ENCODE data around the gene DZIP1.
"Not testable (repeated sequence)": the region's sequence is repeated elsewhere in the genome, so short reads cannot be mapped to it uniquely, and the experiment has no call there.

Gene DZIP1

DNA sequence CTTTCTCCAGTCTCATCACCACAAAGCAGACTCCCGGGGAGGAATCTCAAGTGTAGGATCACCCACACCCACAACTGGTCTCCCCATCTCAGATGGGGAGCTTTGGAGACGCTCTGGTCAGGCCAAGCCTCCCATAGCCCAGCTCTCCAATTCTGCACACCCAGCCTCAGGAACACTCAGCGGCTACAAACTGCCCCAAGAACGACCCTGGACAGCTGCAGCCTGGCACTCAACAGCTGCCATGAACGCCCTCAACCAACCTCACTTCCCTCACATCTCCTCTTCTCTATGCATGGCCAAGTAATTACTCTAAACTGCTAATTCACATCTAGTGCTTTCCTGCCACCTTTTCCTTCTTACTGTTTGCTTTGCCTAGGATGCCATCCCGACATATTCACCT is 42.6 kb downstream of the DZIP1 start:
- FAIRE-seq = no peak

DNA sequence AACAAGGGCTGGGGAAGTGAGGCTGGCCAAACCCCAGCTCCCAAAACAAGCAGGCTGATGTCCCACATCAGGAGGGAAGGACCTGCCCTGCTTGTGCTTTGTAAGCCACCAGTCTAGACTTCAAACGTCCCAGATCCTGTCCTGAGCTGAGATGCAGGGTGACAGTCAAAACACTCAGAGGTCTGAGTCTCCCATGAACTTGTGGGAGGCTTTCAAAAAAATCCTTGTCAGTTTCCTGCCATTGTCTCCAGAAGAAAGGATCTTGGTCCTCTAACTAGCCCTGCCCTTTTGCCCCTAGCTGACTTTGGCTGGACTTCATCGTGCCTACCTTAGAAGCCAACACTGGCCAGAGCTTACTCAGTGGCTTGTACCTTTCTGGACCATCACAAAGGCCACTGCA is 43.3 kb downstream of the DZIP1 start:
- no peak for FAIRE-seq

DNA sequence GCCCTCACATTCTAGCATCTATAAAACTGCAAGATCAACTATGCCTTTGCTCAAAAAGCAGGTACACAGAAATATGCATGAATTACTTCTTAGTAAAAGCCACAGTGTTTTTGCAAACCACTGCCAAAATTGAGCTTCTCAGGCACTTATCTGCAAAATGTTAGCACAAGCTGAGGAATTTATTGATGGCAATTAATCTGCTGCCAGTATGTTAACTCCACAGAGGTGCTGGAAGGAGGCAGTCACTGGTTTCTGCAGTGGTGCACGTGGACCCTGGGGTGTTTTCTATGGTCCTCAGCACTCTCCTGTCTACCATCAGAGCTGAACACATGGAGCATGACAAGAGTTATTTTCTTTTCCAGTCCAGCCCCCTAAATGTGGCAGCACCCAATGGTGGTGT is 47.8 kb downstream of the DZIP1 start:
- no peak for FAIRE-seq

DNA sequence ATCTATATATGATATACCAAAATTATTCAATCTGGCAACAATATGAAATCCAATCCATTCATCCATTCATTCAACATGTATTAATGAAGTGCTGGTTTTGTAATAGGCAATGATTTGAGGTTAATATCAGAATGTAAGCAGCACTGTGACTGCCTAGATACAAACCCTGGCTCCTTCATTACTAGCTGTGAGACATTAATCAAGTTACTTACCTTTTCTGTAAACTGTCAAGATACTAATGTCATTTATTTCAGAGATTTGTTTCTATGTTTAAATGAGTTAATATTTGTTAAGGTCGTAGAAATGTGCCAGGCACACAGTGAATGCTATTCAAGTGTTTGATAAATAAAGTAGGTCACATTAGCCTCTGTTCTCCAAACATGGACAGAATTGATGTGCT is 51.0 kb downstream of the DZIP1 start:
- no peak for FAIRE-seq

DNA sequence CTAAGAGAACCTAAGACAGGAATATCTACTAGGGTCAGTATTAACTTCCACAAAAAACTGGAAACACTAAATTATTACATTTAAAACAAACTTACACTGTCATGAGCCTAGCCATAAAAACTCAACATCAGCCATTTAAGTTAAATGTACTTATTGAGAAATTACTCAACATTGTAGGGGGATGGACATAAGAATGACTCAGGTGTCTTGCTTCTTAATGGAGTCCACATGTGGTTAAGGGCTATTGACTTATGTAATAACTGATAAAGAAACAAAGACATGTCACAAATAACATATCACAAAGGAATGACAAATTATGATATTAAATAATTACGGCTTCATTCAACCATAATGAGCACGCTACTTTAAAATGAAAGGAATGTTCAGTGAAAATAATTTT is 55.8 kb downstream of the DZIP1 start:
- no peak for FAIRE-seq

DNA sequence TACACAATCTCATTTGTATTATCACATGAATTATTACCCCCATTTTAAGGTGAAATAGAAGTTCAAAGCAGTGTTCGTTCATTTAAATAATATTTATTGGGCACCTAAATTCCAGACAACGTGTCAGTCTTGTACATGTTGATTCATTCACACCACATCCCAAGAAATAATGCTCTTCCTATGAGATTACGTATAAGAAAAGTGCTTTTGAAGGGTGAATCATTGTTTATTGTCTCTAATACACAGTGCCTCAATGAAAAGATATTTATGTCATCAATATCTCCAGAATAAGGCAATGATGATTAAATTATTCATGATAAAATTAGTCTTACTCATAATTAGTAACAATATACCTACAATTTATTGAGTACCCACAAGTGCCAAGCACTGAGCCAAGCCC is 56.4 kb downstream of the DZIP1 start:
- no peak for FAIRE-seq

DNA sequence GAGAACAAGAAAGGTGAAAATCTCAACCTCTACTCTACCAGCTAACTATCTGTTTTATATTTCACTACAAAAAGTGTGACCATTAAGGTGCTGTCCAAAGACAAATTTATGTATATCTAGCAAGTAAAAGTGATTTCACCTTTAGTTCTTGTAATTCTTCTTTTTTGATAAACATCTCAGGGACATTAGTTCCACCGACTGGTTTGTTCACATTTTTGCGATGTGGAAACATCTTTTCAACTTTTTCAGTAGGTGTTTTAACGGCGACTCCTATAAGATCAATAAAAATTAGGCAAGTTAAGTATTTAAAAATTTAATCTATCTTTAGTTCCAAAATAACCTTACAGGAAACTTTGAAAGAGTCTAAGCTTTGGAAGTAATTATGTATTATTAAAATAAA is 58.6 kb downstream of the DZIP1 start:
- no peak for FAIRE-seq

DNA sequence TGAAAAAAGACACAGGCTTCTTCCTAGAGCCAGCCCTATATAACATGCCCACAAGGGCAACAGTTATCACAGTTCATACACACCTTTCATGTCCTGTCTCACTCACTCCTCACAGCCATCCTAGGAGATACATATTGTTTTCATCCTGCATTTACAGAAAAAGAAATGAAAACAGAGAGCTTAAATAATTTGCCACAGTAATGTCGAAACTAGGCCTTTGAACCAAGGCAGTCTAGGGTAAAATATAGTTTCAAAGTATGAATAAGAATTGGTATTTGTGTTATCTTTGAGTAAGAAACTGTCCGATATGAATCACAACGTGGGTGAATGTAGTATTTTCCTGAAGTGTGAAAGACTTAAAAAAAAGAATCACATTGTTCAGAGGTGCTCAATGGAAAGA is 65.2 kb downstream of the DZIP1 start:
- FAIRE-seq = no peak

DNA sequence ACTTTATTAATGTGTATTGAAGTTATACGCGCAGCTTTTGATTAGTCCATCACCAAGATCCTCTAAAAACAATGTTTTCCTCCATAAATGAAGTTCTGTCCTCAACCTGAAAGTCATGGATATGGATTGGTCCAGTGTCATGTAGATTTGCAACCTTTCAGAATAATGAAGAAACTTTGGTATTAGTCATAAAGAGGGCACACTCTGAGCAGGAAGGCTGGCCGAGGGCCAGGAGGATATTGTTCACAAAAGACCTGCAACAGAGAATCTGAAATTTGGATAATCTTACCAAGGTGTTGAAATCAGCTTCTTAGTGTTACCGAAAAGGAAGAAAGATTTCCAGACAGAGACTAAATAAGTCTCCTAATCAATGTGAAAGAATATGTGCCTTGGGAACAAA is 71.3 kb downstream of the DZIP1 start:
- no peak for FAIRE-seq

DNA sequence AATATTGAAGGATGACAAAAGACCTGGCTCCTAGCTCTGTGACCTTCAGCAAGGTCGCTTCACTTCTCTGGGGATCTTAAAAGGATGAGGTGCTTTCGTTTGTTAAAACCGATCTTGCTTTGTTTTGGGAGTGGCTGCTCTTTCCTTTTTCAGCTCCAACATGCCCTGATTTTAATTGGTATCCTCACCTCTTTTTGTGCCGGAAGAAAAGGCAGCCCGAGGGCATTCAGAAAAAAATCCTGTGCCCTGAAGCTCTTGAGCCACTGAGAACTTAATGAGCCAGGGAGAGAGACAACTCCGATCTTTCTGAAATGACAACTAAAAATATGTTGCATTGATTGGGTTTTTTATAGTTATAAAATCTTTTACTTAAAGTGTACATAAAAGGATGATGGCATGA is 72.6 kb downstream of the DZIP1 start:
- FAIRE-seq = no peak

DNA sequence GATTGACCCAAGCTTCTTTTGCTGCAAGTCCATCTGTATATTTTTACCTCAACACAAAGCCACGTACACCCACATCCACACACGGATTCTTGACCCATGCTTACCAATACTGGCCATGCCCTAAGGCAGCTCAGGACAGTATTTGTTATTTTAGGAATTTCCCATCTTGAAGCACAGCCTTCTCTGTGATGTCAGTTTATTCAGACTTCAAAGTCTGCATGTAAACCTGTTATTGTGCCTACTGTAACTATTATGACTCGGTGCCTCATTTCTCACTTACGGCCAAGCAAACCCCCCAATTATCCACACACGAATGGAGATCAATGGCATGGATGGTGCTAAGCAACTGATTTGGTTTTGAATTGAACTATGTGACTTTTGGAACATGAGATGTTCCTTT is 74.5 kb downstream of the DZIP1 start:
- FAIRE-seq = no peak

DNA sequence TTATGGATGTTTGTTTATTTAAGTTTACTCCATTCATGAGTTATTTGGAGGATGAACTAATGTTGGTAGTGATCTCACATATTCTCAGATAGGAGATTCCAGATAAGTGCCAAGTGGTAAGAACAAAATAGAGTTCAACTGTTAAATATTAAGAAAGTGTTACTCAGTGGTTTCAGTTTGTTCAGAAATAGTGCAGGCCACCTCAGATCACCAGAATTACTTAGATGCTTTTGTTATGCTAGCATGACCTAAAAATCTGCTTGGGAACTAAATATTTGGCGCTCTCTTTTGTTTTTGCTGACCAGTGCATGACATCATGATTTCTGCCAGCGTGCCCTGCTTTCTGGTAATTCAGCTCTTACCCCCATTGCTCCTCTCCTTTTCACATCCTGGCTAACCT is 76.4 kb downstream of the DZIP1 start:
- no peak for FAIRE-seq

DNA sequence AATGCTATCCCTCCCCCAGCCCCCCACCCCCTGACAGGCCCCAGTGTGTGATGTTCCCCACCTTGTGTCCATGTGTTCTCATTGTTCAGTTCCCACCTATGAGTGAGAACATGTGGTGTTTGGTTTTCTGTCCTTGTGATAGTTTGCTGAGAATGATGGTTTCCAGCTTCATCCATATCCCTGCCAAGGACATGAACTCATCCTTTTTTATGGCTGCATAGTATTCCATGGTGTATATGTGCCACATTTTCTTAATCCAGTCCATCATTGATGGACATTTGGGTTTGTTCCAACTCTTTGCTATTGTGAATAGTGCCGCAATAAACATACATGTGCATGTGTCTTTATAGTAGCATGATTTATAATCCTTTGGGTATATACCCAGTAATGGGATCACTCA is 78.7 kb downstream of the DZIP1 start:
- not testable (repeated sequence) for FAIRE-seq

DNA sequence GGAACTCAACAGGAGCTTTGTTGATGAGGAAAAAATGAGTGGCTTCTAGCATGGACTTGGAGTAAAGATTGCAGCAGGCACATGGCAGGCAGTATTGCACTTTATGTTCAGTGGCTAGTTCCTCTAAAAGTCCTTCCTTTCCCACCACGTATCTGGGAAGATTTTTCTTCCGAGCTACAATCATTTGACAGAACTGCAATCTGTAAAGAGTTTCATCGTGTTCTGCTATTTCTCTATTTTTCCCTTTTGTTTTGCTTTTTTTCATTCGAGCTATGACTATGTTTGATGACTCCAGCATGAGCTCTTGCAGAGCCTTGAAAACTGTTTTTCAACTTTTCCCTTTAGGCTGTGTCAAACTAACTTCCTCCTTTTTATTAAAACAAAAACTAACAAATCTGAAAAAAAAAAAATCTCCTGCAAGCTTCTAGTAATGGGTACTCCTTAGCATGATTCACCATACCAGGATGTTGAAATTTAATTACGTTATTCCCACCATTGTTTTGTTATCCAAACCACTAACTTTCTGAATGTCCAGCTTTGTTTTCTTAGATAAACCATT is 79.7 kb downstream of the DZIP1 start:
- no peak for FAIRE-seq

DNA sequence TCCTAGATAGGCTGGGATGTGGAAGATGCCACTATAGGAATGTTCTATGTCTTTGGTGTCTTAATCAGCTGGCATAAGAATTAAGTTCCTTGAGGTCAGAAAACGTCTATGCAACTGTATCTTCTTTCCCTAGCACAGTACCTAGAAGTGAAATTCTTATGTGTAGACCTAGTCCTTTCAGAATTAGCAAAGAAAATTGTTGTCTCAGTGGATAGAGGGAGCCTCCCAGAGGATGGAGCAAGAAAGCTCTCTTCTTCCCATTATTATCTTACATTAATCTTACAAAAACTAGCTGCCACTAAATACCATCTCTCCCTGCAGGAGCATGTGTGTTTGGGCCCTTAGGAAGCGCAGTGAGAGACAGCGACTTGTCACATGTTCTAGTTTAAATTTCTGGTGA is 80.4 kb downstream of the DZIP1 start:
- no peak for FAIRE-seq

DNA sequence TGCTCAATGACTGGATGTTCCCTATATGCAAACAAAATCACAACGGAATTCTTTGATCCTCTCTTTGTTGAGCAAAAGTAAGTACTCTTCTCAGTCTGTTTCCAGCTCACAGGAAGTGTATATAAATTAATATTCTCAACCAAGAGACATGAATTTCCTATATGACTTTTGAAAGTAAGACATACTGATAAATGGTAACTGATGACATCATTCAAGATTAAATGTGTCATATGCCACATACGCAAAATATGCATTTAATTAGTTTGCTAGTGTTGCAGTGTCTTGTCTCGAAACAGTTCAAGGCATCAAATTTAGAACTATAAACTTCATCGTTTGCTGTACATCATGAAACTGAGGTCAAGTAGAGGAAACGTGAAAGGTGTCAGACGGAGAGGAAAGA is 84.1 kb downstream of the DZIP1 start:
- FAIRE-seq = no peak

DNA sequence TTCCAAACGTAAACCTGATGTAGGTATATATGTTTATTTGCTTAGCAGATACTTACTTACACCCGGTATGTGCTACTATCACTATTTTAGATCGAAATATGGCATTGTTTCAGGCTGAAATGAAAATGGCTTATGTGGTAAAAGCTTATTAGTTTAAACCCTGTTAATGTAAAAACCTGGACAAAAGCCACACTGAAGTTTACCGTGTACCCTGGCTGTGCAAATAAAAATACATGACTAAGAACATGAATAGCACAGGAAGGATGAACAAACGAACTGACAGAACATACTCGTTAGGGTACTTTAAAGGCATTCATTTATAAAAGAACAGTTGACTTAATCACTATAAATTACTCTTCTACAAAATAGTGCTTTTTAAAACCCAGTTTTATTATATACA is 85.4 kb downstream of the DZIP1 start:
- no peak for FAIRE-seq

DNA sequence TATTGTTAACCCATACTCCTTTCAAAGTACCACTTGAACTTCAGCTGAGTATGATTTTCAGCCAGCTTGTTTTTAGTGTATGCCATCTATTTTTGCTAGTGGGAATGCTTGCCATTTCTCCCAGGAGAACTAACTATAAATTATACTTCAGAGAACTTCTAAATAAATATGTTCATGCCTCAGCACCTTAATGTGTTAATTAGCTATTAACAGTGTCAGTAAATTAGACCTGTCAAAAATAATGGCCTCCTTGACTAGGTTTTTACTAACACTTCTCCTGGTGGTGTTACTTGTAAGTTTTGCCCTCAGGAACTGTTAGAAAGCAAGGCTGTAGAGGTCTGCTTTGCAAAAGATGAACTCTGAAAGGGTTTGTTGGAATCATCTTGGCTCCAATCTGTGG is 87.5 kb downstream of the DZIP1 start:
- FAIRE-seq = no peak

DNA sequence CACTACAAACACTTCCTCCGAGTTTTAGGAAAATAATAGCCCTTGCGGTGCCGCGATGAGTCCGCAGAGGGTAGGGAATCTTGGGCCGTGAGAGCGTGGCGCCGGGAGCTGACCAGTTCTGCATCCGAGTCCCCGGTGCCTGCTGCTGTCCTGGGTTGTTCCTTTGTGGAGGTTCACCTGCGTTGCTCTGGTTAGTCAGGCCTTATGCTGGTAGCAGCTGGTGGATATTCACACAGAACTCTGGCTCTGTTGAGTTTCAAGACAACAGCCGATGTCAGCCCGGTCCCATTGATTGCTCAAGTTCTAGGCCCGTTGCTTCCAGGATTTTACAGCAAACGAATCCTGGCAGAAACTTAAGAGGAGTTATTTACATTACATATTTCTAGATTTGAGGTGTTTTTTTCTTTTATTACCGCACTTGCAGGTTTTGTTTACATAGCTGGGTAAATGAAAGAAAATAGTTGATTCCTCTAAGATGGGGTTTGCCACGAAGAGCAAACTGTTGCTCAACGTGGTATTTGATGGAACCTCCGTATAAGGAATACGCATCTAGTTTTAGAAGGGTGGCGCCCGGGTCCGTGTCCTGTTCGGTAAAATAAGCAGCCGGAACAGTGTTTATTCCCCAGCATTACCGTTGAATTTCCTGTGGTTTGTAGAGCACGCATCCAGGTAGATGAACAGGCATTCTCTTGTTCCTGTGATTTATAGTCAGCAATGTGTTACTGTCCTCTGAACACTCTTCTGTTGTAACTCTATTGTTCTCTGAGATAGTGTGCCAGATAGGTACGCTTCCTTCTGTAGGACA is 90.7 kb downstream of the DZIP1 start:
- FAIRE-seq = no peak

DNA sequence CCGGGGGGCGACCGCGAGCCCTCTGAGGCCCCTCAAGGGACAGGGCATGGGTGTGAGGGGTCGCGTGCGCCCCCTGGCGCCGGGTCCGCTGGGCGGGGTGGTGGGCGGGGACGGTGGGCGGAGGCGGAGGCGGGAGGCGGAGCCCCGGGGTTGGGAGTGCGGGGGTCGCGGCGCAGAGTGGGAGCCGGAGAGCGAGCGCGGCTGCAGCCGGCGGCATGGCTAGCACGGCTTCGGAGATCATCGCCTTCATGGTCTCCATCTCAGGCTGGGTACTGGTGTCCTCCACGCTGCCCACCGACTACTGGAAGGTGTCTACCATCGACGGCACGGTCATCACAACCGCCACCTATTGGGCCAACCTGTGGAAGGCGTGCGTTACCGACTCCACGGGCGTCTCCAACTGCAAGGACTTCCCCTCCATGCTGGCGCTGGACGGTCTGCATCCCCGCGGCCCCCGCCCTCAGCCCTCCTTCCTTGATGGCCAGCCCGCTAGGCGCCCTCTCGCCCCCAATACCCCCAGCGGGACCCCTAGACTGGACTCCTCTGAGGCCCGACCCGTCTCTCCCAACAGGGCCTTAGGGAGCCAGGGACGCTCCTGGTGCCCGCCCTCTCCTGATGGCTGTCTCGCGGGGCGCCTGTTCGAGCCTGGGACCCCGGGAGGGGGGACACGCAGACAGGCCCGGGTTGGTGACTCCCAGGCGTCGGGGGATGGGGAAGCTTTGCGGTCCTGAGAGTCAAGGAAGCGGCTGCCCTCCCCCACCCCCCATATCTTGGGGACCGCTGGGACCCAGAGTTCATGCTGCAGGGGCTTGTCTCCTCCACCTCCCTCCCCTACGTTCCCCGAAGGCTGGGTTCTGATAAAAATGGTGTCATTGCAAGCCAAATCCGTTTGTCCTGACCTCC is 91.7 kb downstream of the DZIP1 start, which contains the start of gene CLDN10:
TSS of gene CLDN10 (plus strand) at position 182 of the 903 bp plus-strand sequence. CDS start at position 216, 34 bp downstream.
- FAIRE-seq = no peak

DNA sequence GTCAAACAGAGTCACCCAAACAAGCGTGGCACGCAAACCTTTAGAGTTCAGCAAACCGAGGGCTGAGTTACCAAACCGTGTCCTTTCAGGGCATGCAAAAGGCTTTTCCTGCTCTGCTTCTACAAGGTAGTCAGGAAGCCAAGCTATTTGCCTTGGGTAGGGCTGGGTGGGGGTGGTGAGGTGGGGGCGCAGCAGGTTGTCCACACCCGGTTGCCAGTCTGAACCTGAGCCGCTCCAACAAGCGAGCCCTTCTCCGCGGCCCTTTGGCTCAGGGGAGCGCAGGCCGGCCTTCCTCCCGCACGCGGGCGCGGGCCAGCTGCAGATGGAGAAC is 92.3 kb downstream of the DZIP1 start:
- no peak for FAIRE-seq

DNA sequence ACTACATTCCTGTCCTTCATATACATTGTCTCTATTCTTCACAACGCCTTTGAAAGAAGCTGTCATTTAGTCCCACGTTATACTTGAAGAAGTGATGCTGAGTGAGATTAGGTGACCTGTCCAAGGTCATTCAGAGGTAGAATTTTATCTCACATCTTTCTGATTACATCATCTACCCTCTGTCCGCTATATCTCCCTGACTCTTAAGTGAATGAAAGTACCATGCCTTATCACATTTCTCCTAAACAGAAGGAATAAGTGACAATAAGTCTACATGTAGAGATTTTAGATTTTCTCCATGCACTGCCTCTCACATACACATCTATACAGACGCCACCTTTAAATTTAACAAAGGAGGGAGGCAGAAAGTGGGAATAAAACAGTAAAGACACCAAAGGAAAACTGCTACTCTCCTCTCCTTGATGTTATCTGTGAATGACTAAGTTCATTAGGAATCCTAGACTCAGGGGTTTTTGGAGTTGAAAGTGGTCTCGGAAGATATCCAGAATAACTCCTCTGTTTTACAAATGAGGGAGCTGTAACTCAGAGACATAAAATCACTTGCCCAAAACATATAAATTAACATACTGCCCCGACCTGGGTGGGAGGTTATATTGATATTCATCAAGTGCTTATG is 96.9 kb downstream of the DZIP1 start:
- FAIRE-seq = no peak

DNA sequence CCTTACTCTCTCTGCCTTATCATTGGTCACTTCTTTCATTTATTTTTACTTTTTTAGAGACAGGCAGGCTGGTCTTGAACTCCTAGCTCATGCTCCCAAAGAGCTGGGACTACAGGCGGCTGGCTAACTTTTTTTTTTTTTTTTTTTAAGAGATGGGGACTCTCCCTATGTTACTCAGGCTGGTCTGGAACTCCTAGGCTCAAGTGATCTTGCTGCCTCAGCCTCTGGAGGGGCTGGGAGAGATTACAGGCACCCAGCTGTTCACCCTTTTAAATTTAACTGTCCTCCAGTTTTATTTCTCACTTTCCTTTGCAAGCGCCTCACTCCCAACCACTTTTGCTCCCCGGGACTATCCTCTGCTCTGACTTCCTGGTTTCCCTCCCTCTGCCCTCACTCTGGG is 97.6 kb downstream of the DZIP1 start:
- FAIRE-seq = no peak

DNA sequence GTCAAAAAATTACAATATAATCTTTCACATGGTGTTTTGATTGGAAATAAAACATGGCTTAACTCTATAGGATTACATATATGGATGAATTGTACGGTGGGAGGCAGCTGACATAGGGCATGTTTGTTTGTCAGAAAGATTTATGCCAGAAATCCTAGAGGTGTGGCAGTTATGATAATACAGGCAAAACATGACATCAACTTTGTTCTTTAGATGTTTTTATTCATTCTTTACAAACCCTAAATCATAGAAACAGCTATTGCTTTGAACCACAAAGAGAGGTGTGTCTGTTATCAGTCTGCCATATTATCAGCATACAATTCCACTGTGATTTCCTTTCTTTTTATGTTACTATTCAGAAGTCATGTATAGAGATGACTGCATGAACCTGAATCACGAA is 100.2 kb downstream of the DZIP1 start:
- FAIRE-seq = no peak

Measured in TTC549 (cell line).